Activated naive CD8-positive, alpha-beta T cell treated with anti-CD3 and anti-CD28 coated beads, Interleukin-2, amount 50 U/mL, for 24 hours (primary cell): Measurements from ENCODE around the gene RELCH.

Source experiments
- ATAC-seq: fragments of 150-1000 bp; cut with Tn5 transposase; one replicate; pipeline ENCODE4 v1.10.0; 2021
- DNase-seq: peaks from one replicate; pipeline ENCODE4 v3.0.0; 2021
- H3K27ac Mint-ChIP-seq: one replicate; pipeline ENCODE4 v1.8.0; 2021; ENCODE audit warnings: mild to moderate bottlenecking, mixed read lengths
- H3K27me3 Mint-ChIP-seq: one replicate; pipeline ENCODE4 v1.8.0; 2021; ENCODE audit warnings: mixed read lengths
- H3K36me3 Mint-ChIP-seq: one replicate; pipeline ENCODE4 v1.8.0; 2021; ENCODE audit warnings: low read depth, mixed read lengths
- H3K4me1 Mint-ChIP-seq: one replicate; pipeline ENCODE4 v1.8.0; 2021; ENCODE audit warnings: mixed read lengths
- H3K4me3 Mint-ChIP-seq: one replicate; pipeline ENCODE4 v1.8.0; 2021; ENCODE audit warnings: mild to moderate bottlenecking, moderate library complexity, mixed read lengths
- H3K9me3 Mint-ChIP-seq: one replicate; pipeline ENCODE4 v1.8.0; 2021; ENCODE audit warnings: mixed read lengths

RELCH gene

GRCh38 chr18:62205824-62206223, 18.8 kb downstream of the RELCH start:
- Mint-ChIP-seq H3K4me3 (no peak overlapping the region), H3K9me3 (no peaks in the 10 kb centered on the region), H3K27ac (no peak overlapping the region), H3K27me3 (no peaks in the 10 kb centered on the region), H3K36me3 (peaks cover 9% of the 10 kb centered on the region), H3K4me1 (peaks cover 40% of the 10 kb centered on the region)
- no peak for DNase-seq
- ATAC-seq: no peak

- no peak for DNase-seq
- Mint-ChIP-seq H3K4me1 (peaks cover 40% of the 10 kb centered on the region), H3K4me3 (no peak overlapping the region), H3K36me3 (peaks cover 11% of the 10 kb centered on the region), H3K9me3 (no peaks in the 10 kb centered on the region), H3K27ac (no peak overlapping the region), H3K27me3 (no peaks in the 10 kb centered on the region)
- ATAC-seq: no peak
These were observed 19.5 kb downstream of the RELCH start for GRCh38 chr18:62206593-62206992.

GRCh38 chr18:62209046-62209445, 22.0 kb downstream of the RELCH start:
- H3K27ac Mint-ChIP-seq: no peak overlapping the region
- no peaks in the 10 kb centered on the region for H3K27me3 Mint-ChIP-seq
- no peaks in the 10 kb centered on the region for H3K9me3 Mint-ChIP-seq
- no peak for DNase-seq
- peaks cover 22% of the 10 kb centered on the region for H3K36me3 Mint-ChIP-seq
- ATAC-seq: no peak
- H3K4me3 Mint-ChIP-seq: no peak overlapping the region
- H3K4me1 Mint-ChIP-seq: peaks cover 40% of the 10 kb centered on the region

- Mint-ChIP-seq H3K27me3 (no peaks in the 10 kb centered on the region), H3K27ac (no peak overlapping the region), H3K4me1 (peaks cover 32% of the 10 kb centered on the region), H3K36me3 (peaks cover 21% of the 10 kb centered on the region), H3K4me3 (no peak overlapping the region), H3K9me3 (no peaks in the 10 kb centered on the region)
- no peak for ATAC-seq
- no peak for DNase-seq
These were observed 23.1 kb downstream of the RELCH start for GRCh38 chr18:62210138-62210537.

- ATAC-seq: no peak
- H3K27me3 Mint-ChIP-seq: no peaks in the 10 kb centered on the region
- no peak overlapping the region for H3K27ac Mint-ChIP-seq
- DNase-seq: no peak
- peaks cover 24% of the 10 kb centered on the region for H3K36me3 Mint-ChIP-seq
- H3K4me1 Mint-ChIP-seq: peaks cover 30% of the 10 kb centered on the region
- no peaks in the 10 kb centered on the region for H3K9me3 Mint-ChIP-seq
- H3K4me3 Mint-ChIP-seq: no peak overlapping the region
These were observed 24.3 kb downstream of the RELCH start for GRCh38 chr18:62211325-62211828.

GRCh38 chr18:62214790-62215189, 27.7 kb downstream of the RELCH start:
- H3K36me3 Mint-ChIP-seq: peaks cover 23% of the 10 kb centered on the region
- peaks cover 25% of the 10 kb centered on the region for H3K4me1 Mint-ChIP-seq
- H3K27ac Mint-ChIP-seq: no peak overlapping the region
- DNase-seq (no peak), ATAC-seq (no peak)
- no peaks in the 10 kb centered on the region for H3K27me3 Mint-ChIP-seq
- H3K4me3 Mint-ChIP-seq: no peak overlapping the region
- no peaks in the 10 kb centered on the region for H3K9me3 Mint-ChIP-seq

GRCh38 chr18:62224229-62224628, 37.2 kb downstream of the RELCH start:
- no peak for DNase-seq
- ATAC-seq: no peak
- Mint-ChIP-seq H3K27me3 (no peaks in the 10 kb centered on the region), H3K4me1 (peaks cover 6% of the 10 kb centered on the region), H3K36me3 (peaks cover 53% of the 10 kb centered on the region), H3K9me3 (no peaks in the 10 kb centered on the region), H3K4me3 (no peak overlapping the region), H3K27ac (no peak overlapping the region)

- ATAC-seq: no peak
- Mint-ChIP-seq H3K9me3 (no peaks in the 10 kb centered on the region), H3K4me3 (no peak overlapping the region), H3K4me1 (no peaks in the 10 kb centered on the region), H3K36me3 (peaks cover 55% of the 10 kb centered on the region), H3K27ac (no peak overlapping the region), H3K27me3 (no peaks in the 10 kb centered on the region)
- DNase-seq: no peak
These were observed 39.0 kb downstream of the RELCH start for GRCh38 chr18:62226047-62226446.

- Mint-ChIP-seq H3K27ac (no peak overlapping the region), H3K4me3 (no peak overlapping the region), H3K36me3 (peaks cover 33% of the 10 kb centered on the region), H3K9me3 (no peaks in the 10 kb centered on the region), H3K27me3 (no peaks in the 10 kb centered on the region), H3K4me1 (peaks cover 8% of the 10 kb centered on the region)
- DNase-seq (no peak), ATAC-seq (no peak)
These were observed 49.2 kb downstream of the RELCH start for GRCh38 chr18:62236252-62236651.

- DNase-seq: no peak
- no peak for ATAC-seq
- H3K27ac Mint-ChIP-seq: no peak overlapping the region
- H3K4me1 Mint-ChIP-seq: peaks cover 8% of the 10 kb centered on the region
- no peak overlapping the region for H3K4me3 Mint-ChIP-seq
- H3K9me3 Mint-ChIP-seq: no peaks in the 10 kb centered on the region
- peaks cover 24% of the 10 kb centered on the region for H3K36me3 Mint-ChIP-seq
- no peaks in the 10 kb centered on the region for H3K27me3 Mint-ChIP-seq
These were observed 52.4 kb downstream of the RELCH start for GRCh38 chr18:62239475-62239874.

GRCh38 chr18:62242955-62243354, 55.9 kb downstream of the RELCH start:
- H3K9me3 Mint-ChIP-seq: no peaks in the 10 kb centered on the region
- H3K4me3 Mint-ChIP-seq: no peak overlapping the region
- peaks cover 7% of the 10 kb centered on the region for H3K36me3 Mint-ChIP-seq
- no peak overlapping the region for H3K27ac Mint-ChIP-seq
- no peaks in the 10 kb centered on the region for H3K27me3 Mint-ChIP-seq
- no peak for ATAC-seq
- peaks cover 4% of the 10 kb centered on the region for H3K4me1 Mint-ChIP-seq
- DNase-seq: no peak

- Mint-ChIP-seq H3K9me3 (no peaks in the 10 kb centered on the region), H3K4me3 (no peak overlapping the region), H3K36me3 (peaks cover 2% of the 10 kb centered on the region), H3K27ac (no peak overlapping the region), H3K4me1 (no peaks in the 10 kb centered on the region), H3K27me3 (no peaks in the 10 kb centered on the region)
- DNase-seq (no peak), ATAC-seq (no peak)
These were observed 58.1 kb downstream of the RELCH start for GRCh38 chr18:62245177-62245576.

- Mint-ChIP-seq H3K36me3 (peaks cover 2% of the 10 kb centered on the region), H3K4me3 (no peak overlapping the region), H3K9me3 (no peaks in the 10 kb centered on the region), H3K27me3 (no peaks in the 10 kb centered on the region), H3K4me1 (no peaks in the 10 kb centered on the region), H3K27ac (no peak overlapping the region)
- ATAC-seq (no peak), DNase-seq (no peak)
These were observed 58.6 kb downstream of the RELCH start for GRCh38 chr18:62245699-62246098.

GRCh38 chr18:62248313-62248712, 61.3 kb downstream of the RELCH start:
- no peaks in the 10 kb centered on the region for H3K36me3 Mint-ChIP-seq
- no peaks in the 10 kb centered on the region for H3K4me1 Mint-ChIP-seq
- no peak overlapping the region for H3K27ac Mint-ChIP-seq
- ATAC-seq (no peak), DNase-seq (no peak)
- H3K4me3 Mint-ChIP-seq: no peak overlapping the region
- H3K9me3 Mint-ChIP-seq: no peaks in the 10 kb centered on the region
- H3K27me3 Mint-ChIP-seq: no peaks in the 10 kb centered on the region

- no peak overlapping the region for H3K4me3 Mint-ChIP-seq
- H3K27ac Mint-ChIP-seq: no peak overlapping the region
- no peaks in the 10 kb centered on the region for H3K27me3 Mint-ChIP-seq
- no peak for ATAC-seq
- H3K4me1 Mint-ChIP-seq: no peaks in the 10 kb centered on the region
- H3K36me3 Mint-ChIP-seq: peaks cover 4% of the 10 kb centered on the region
- no peaks in the 10 kb centered on the region for H3K9me3 Mint-ChIP-seq
- DNase-seq: peak; percentile 71
These were observed 62.5 kb downstream of the RELCH start for GRCh38 chr18:62249478-62250097.

- Mint-ChIP-seq H3K36me3 (peaks cover 6% of the 10 kb centered on the region), H3K4me1 (no peaks in the 10 kb centered on the region), H3K4me3 (no peak overlapping the region), H3K27ac (no peak overlapping the region), H3K27me3 (no peaks in the 10 kb centered on the region), H3K9me3 (no peaks in the 10 kb centered on the region)
- no peak for DNase-seq
- no peak for ATAC-seq
These were observed 63.4 kb downstream of the RELCH start for GRCh38 chr18:62250475-62250874.
